ENCODE measurements around the gene MVB12B.

The MVB12B gene

GRCh38 chr9:126363847-126364671 is 37.4 kb downstream of the MVB12B start:
- DNase-seq, result no peak

- no peak for DNase-seq
Measured at GRCh38 chr9:126365780-126366179, 39.2 kb downstream of the MVB12B start.

DNA sequence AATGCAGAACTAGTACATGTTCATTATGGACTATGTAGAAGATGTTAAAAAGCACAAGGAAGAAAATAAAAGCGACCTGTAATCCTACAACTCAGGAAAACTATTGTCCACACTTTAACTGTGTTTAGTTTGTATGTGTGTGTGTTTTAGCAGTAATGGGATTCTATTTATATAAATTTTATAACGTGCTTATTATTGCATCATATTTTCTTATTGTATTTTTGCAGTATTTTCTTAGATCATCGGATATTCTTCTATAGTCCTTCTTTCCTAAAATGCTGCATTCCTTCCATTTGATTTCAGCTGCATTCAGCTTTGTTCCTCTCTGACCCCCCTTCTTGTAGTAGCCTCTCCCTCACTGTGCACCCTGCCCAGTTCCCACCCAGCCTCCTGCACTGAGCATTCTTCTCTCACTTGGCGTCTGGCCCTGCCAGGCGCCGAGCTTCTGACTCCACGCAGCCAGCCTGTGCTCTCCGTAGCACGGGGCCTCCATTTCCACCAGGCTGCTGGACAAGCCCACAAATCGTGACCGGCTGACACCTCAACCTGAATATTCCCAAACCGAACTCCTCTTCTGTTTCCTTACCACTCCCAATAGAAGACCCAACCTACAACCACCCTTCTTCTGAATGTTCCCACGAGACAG is 39.9 kb downstream of the MVB12B start:
- no peak for DNase-seq

DNA sequence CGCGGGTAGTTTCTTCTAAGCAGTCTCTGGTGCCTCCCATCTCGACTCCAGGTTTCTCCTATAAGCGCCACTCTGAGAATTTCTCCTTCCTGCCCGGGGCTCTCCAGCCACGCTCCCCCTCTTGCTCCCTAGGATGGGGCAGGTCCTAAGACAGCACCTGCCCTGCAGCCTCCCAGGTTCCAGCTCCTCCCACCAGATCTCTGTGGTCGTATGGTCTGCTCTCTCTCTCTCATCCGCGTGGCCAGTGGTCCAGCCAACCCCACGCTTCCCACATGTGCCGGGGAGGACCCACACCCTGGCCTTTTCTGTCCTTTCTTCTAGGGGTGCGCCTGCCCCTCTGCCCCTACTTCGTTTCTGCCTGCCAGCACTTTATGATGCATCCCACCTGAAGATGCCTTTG is 40.5 kb downstream of the MVB12B start:
- no peak for DNase-seq

DNA sequence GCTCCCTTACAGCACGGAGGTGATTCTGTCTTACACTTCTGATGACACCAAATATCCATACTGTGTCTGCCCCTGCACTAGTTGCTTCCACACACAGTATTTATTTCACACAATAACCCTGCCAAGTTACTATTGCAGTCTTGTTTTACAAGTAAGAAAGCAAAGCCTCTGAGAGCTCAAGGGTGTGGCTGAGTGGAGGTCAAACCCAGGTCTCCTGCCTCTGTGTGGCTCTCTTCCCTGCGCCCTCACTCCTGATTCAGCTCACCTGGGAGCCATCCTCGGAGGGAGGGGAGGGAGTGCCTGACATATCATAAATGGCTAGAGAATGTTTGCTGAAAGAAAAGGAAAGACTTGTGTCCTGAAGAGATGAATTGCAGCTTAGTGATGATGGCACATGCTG is 41.0 kb downstream of the MVB12B start:
- DNase-seq, result no peak

DNA sequence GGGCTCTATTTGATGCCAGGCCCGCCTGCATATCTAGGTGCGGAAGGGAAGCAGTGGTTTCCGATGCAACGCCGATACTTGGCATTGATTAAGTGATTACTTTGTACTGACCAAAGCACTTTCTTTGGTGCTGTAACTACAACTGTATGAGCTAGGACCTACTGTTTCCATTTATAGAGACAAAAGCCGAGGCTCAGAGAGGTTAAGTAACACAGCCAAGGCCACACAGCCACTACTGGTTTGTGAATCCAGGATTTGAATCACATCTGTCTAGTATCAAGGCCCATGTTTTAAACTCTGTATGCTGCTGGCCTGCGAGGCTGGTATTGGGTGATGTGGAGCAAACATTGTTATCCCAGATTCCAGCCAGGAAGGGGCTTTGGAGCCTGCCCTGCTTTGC is 41.4 kb downstream of the MVB12B start:
- DNase-seq, result no peak

- no peak for DNase-seq
Measured at GRCh38 chr9:126371007-126371870, 44.6 kb downstream of the MVB12B start.

- no peak for DNase-seq
Measured at GRCh38 chr9:126372716-126373115, 46.1 kb downstream of the MVB12B start.

GRCh38 chr9:126373241-126373640 is 46.6 kb downstream of the MVB12B start:
- DNase-seq, result no peak

- DNase-seq, result no peak
Measured at GRCh38 chr9:126374366-126374781, 47.7 kb downstream of the MVB12B start.

- peak; percentile 35 to 53 for DNase-seq
Measured at GRCh38 chr9:126375386-126375785, 48.8 kb downstream of the MVB12B start.

GRCh38 chr9:126376311-126377175 is 49.9 kb downstream of the MVB12B start:
- DNase-seq, result no peak

DNA sequence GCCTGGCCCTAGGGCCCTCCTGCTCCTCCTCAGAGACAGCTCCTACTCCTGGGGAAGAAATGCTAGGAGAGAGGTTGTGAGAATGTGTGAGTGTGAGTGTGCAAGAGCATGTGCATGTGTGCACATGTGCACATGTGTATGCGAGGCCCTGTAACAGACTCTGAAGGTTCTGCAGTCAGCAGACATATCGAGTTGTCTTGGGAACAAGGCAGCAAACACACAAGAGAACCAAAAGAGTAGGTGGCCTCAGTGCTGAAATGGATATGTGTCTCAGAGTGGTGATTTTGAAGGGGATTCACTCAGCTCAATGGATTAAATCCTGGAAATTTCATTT is 50.5 kb downstream of the MVB12B start:
- DNase-seq, result no peak

GRCh38 chr9:126377536-126377935 is 50.9 kb downstream of the MVB12B start:
- DNase-seq, result no peak

DNA sequence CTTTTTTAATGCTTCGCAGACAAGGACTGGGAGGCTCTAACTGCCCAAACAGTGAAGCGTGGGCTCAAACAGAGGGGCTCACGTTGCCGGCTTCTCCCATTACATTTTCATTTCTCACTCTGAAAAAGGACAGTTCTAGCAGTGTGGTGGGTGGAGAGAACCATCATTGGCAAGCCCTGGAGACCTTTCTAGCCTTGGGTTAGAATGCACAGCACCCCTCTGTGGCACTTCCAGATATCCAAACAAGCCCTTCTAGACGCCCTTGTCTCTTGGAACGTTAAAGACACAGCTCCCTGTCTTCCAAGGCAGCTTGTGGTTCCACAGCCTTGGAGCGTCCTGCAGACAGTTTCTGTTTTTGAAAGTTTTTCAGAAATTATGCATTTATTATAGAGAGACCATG is 52.1 kb downstream of the MVB12B start:
- no peak for DNase-seq

- DNase-seq, result no peak
Measured at GRCh38 chr9:126379661-126380360, 53.2 kb downstream of the MVB12B start.

GRCh38 chr9:126380447-126380846 is 53.8 kb downstream of the MVB12B start:
- no peak for DNase-seq

DNA sequence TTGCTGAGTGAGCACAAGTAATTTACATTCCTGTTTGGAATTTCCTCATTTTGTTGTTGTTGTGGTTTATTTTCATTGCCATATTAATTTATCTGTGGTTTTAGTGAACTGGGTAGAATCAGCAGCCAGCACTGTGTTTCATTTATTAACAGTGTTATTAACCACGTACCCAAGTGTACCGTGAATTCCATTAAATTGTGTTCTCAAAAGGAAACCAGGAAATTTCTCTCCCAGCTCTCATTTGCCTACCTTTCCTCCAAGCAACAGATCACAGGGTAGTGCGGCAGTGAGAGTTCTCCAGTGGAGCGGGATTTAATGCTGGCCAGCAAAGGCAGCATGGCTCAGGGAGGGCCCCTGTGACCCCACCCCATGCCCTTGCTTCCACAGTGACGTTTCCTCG is 54.6 kb downstream of the MVB12B start:
- no peak for DNase-seq

GRCh38 chr9:126383406-126384046 is 56.9 kb downstream of the MVB12B start:
- no peak for DNase-seq

- DNase-seq, result no peak
Measured at GRCh38 chr9:126384926-126385325, 58.3 kb downstream of the MVB12B start.

DNA sequence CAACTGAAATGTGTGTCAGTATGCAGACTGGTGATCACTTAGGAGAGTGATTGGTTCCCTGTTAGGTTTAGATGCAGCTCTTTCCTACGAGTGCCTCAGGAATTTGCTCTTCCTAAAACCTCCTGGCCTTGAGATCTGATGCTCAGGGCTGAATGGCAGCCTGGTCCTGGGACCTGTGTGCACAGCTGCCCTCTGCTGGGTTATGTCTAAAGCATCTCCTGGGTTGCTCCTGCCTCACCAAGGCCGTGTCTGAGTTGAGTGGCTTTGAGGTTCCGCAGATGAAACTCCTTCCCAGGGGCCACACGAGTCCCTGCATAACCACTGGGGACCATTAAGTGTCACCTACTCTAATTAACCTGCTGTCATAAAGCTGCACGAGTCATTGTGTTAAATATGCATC is 59.5 kb downstream of the MVB12B start:
- DNase-seq, result no peak

- DNase-seq, result no peak
Measured at GRCh38 chr9:126386776-126387175, 60.1 kb downstream of the MVB12B start.

All from inflammatory macrophage treated with lipopolysaccharide for 1 hour (primary cell).